ENCODE measurements around the gene PHLDA3.
A peak's percentile ranks its signal among the peaks of the same experiment; 100 is the strongest.

Gene PHLDA3

GRCh38 chr1:201468844-201469644 is at the start of gene PHLDA3:
Gene PHLDA3, minus strand, starts transcription at chr1:201469188. Its CDS starts 402 bp downstream, at chr1:201468786.
- TF ChIP-seq CTCF (IDR thresholded peaks at IDR 0.05; ENCODE audit: low read depth, low read length): no peak
- DNase-seq (ENCODE audit: extremely low read depth, low read depth): peak; percentile 86

- DNase-seq (ENCODE audit: extremely low read depth, low read depth): no peak
- TF ChIP-seq CTCF (IDR thresholded peaks at IDR 0.05; ENCODE audit: low read depth, low read length): no peak
These were observed 49.1 kb upstream of the PHLDA3 start for GRCh38 chr1:201518071-201518470.

GRCh38 chr1:201517631-201518030 is 48.6 kb upstream of the PHLDA3 start:
- DNase-seq (ENCODE audit: extremely low read depth, low read depth): no peak
- TF ChIP-seq CTCF (IDR thresholded peaks at IDR 0.05; ENCODE audit: low read depth, low read length): no peak

- DNase-seq (ENCODE audit: extremely low read depth, low read depth): no peak
- TF ChIP-seq CTCF (IDR thresholded peaks at IDR 0.05; ENCODE audit: low read depth, low read length): no peak
These were observed 47.6 kb upstream of the PHLDA3 start for GRCh38 chr1:201516511-201517127.

GRCh38 chr1:201515895-201516294 is 46.9 kb upstream of the PHLDA3 start:
- DNase-seq (ENCODE audit: extremely low read depth, low read depth): no peak
- TF ChIP-seq CTCF (IDR thresholded peaks at IDR 0.05; ENCODE audit: low read depth, low read length): no peak

- DNase-seq (ENCODE audit: extremely low read depth, low read depth): no peak
- TF ChIP-seq CTCF (IDR thresholded peaks at IDR 0.05; ENCODE audit: low read depth, low read length): no peak
These were observed 46.2 kb upstream of the PHLDA3 start for GRCh38 chr1:201515062-201515750.

- no peak for DNase-seq (ENCODE audit: extremely low read depth, low read depth)
These were observed 45.5 kb upstream of the PHLDA3 start for GRCh38 chr1:201514466-201514865.

More at GRCh38 chr1:201514466-201514865, 45.5 kb upstream of the PHLDA3 start:
- TF ChIP-seq CTCF (IDR thresholded peaks at IDR 0.05; ENCODE audit: low read depth, low read length): no peak

All from AG09319 (cell line).